ENCODE results near the gene RUFY1.
"Not testable (repeated sequence)": the region's sequence is repeated elsewhere in the genome, so short reads cannot be mapped to it uniquely, and the experiment has no call there.

DNA sequence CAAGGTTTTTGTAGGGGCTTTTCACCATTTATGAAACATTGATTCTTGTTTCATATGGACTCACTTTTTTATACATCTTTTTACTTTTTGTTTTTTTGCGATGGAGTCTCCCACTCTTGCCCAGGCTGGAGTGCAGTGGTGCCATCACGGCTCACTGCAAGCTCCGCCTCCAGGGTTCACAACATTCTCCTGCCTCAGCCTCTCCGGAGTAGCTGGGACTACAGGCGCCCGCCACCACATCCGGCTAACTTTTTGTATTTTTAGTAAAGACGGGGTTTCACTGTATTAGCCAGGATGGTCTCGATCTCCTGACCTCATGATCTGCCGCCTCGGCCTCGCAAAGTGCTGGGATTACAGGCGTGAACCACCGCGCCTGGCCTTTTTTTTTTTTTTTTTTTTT, 7.1 kb upstream of the RUFY1 start:
- TF ChIP-seq, protein P1, sequence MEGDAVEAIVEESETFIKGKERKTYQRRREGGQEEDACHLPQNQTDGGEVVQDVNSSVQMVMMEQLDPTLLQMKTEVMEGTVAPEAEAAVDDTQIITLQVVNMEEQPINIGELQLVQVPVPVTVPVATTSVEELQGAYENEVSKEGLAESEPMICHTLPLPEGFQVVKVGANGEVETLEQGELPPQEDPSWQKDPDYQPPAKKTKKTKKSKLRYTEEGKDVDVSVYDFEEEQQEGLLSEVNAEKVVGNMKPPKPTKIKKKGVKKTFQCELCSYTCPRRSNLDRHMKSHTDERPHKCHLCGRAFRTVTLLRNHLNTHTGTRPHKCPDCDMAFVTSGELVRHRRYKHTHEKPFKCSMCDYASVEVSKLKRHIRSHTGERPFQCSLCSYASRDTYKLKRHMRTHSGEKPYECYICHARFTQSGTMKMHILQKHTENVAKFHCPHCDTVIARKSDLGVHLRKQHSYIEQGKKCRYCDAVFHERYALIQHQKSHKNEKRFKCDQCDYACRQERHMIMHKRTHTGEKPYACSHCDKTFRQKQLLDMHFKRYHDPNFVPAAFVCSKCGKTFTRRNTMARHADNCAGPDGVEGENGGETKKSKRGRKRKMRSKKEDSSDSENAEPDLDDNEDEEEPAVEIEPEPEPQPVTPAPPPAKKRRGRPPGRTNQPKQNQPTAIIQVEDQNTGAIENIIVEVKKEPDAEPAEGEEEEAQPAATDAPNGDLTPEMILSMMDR (IDR thresholded peaks at IDR 0.05; ENCODE audit: low read length): not testable (repeated sequence)
- TF ChIP-seq EZH2 (IDR thresholded peaks at IDR 0.05; ENCODE audit: borderline replicate concordance, low read length): not testable (repeated sequence)

Measured in OCI-LY1 (cell line).